Endothelial cell of umbilical vein (primary cell): Measurements from ENCODE around the gene RNU6-9.

ENCODE experiments used
- CTCF ChIP-seq, 2 donors: IDR thresholded peaks; 1 replicate in 1 of 2; 2 replicates in 1 of 2; pipeline ENCODE4 v1.5.1; 2011; ENCODE audit warnings: low read length in 2 of 2, mild to moderate bottlenecking in 2 of 2, moderate library complexity in 2 of 2, control low read depth in 1 of 2, inconsistent platforms in 1 of 2, low read depth in 1 of 2; ENCODE audit not compliant: insufficient read depth in 1 of 2; ENCODE audit errors: extremely low read depth in 1 of 2
- MAX ChIP-seq: IDR thresholded peaks from 2 replicates; pipeline ENCODE4 v1.6.1; 2011; ENCODE audit not compliant: insufficient read depth, insufficient read length

- TF ChIP-seq CTCF (IDR thresholded peaks at IDR 0.05; ENCODE audit: extremely low read depth in 1 of 2, insufficient read depth in 1 of 2, low read depth in 1 of 2, low read length in 2 of 2) (peak; percentile 31 to 58), MAX (no peak)
These were observed 24.3 kb downstream of the RNU6-9 start, which contains the start of gene KISS1R for GRCh38 chr19:917323-918151.
